ENCODE data around the gene NT5C.

The NT5C gene

DNA sequence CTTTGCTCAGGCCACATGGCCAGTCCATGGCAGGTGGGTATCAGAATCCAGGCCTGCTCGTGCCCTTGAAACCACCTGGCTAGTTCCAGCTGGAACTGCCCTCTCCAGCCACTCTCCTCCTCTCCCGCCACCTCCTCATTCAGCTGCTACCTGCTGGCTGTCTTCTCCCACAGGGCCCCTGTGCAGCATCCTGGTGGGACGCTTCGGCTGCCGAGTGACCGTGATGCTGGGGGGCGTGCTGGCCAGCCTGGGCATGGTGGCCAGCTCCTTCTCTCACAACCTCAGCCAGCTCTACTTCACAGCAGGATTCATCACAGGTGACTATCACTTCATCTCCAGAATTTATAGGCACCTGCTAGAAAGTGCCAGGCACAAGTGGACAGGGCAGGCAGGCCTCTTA, 33.7 kb downstream of the NT5C start:
- TF ChIP-seq GATA1 (IDR thresholded peaks at IDR 0.05; ENCODE audit: low read depth, low read length) = no peak
- TF ChIP-seq POLR2A (IDR thresholded peaks at IDR 0.05; ENCODE audit: low read length) = no peak
- DNase-seq = no peak

DNA sequence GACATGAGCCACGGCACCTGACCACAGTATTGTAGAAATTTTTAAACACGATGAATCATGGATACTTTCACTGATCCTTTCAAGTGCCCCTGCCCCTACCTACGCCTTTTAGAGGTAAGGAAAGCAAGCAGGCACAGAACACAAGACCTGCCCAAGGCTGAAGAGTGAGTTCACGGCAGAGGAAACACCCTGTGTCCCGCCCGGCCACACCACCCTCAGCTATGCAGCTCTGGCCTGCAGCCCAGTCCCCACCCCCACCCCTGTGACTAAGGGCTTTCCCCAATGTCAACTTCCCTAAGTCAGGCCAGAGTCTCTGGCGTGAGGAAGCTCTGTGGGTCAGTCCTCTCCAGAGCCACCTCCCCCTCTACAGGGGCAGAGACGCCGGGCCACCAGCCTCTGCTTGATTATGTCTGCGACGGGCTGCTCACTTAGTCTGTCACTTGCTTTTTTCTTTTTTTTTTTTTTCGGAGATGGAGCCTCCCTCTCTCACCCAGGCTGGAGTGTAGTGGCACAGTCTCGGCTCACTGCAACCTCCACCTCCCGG, 35.4 kb downstream of the NT5C start:
- TF ChIP-seq POLR2A (IDR thresholded peaks at IDR 0.05; ENCODE audit: low read length) (peak; percentile 31), GATA1 (IDR thresholded peaks at IDR 0.05; ENCODE audit: low read depth, low read length) (no peak)
- peak; percentile 93 to 95 for DNase-seq

DNA sequence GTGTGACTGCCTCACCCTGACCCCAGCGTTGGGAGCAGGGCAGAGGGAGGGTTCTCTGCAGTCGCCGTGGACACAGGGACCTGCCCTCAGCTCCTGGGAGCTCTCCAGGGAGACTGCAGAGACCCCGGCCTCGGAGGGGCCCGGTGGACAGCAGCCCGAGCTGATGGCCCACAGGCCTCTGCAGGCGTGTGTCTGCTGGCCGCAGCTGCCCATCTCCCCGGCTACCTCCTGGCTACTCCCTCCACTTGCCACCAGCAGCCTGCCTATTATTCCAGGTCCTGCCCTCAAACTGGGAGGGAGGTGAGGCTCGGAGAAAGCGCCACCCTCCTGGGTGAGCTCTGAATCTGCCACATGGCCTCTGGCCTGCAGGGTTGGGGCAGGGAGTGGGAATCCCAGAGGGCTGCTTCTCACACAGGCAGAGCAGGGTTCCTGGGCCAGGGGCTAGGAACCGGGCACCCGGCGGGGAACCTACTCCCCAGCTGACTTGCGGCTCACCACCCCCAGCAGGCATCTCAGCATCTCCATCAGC, 36.6 kb downstream of the NT5C start:
- no peak for DNase-seq
- TF ChIP-seq GATA1 (IDR thresholded peaks at IDR 0.05; ENCODE audit: low read depth, low read length) (no peak), POLR2A (IDR thresholded peaks at IDR 0.05; ENCODE audit: low read length) (no peak)

- TF ChIP-seq GATA1 (IDR thresholded peaks at IDR 0.05; ENCODE audit: low read depth, low read length) (no peak), POLR2A (IDR thresholded peaks at IDR 0.05; ENCODE audit: low read length) (no peak)
- no peak for DNase-seq
Measured at GRCh38 chr17:75093548-75094158, 37.9 kb downstream of the NT5C start.

DNA sequence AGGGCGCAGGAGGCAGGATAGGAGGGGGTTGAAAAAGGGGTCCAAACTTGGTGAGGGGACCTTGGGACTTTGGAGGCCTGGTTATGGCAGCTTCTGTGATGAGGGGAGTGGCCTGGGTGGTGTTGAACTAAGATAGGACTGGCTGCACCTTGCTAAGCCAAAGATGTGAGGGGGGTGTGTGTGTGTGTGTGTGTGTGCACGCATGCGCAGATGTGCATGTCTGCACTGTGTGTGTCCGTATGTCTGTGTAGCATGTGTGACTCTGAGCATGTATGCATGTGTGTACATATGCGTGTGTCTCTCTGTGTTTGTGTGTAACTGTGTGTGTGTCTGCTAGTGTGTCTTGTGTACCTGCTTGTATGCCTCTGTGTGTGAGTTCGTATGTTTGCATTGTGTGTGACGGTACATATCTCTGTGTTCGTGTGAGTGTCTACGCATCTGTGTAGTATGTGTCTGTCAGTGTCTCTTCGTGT, 39.7 kb downstream of the NT5C start:
- TF ChIP-seq POLR2A (IDR thresholded peaks at IDR 0.05; ENCODE audit: low read length) (no peak), GATA1 (IDR thresholded peaks at IDR 0.05; ENCODE audit: low read depth, low read length) (no peak)
- DNase-seq = peak; percentile 60 to 78

DNA sequence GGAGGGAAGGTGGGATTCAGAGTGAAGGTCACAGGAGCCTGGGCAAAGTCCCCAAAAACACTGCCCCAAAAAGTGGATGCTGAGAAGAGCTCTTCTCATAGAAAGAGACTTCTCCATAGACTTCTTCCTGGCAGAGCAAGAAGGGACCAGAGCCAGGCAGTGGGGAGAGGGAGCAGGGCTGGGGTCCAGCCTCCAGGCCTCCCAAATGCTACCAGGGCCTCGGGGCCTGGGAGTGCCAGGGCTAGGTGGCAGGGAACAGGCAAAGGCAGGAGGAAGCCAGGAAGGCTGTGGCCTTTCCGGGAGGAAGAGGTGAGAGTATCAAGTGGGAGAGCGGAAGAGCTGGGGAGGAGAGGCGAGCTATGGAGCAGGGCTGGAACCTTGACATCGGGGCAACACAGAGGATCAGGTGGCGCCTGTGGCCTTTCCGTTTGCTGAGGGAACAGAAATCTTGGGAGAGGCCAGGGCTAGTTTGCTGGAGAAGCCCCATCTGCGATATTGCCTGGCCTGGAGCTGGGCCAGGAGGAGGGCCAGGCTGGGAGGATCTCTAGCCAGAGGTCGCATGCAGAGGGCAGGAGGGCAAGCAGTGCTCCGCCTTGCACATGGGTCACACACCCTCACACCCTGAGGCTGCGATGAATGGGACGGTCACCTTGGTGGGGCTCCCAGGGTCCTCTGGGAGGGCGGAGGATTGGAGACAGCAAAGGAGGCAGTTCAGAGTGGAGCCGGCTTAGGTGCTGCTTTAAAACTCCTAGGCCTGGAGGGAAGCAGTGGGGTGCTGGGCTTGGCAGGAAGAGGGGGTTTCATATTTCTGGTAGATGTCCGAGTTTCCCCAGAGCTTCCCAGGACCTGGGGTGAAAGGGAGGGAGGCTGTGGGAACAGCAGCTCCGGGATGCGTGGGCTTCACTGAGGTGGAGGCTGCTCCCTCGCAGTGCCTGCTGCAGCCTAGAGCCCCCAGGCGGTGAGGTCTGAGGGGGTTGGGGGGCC, 40.4 kb downstream of the NT5C start:
- peak; percentile 44 to 51 for DNase-seq
- TF ChIP-seq GATA1 (IDR thresholded peaks at IDR 0.05; ENCODE audit: low read depth, low read length) (no peak), POLR2A (IDR thresholded peaks at IDR 0.05; ENCODE audit: low read length) (no peak)

DNA sequence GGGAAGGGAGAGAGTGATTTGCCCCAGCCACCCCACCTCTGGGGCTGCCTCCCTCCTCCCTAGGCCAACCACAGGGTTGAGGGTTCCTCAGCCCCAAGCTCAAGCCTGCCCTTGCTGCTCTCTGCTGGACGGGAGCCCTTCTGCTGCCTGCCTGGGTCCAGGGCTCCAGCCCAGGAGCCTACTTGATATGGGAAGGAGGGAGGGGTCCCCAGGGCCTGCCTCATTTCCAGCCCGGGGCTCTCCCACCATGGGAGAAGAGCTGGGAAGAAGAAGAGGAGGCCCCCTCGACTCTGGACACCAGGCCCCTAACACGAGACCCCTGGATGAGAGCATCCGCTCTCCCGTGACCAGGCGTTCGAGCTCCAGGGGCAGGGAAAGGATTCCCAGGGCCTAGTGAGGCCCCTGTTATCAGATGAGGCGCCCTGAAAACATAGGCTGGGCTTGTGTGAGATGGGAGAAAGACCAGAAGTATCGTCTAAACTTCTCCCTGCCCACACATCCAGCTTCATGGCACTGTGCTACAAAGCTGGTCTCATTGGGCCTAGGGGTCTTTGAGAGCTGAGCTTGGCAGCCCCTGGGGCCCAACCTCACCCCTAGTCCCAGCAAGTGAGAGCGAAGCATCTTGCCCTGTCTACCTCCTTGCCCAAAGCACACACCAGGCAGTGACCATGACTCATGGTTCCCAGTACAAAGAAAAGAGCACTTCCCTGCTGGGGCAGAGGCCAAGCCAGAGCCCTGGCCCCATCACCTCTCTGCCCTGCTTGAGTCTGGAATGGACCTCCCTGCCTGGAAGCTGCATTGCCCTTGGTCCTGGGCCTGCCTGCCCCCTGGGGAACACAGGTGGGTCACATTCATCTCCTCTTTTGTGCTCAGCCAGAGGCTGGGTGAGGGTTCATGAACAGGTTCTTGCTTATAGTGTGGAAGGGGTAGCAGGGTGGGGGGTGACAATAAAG, 42.8 kb downstream of the NT5C start:
- TF ChIP-seq GATA1 (IDR thresholded peaks at IDR 0.05; ENCODE audit: low read depth, low read length) (no peak), POLR2A (IDR thresholded peaks at IDR 0.05; ENCODE audit: low read length) (no peak)
- DNase-seq = peak in 1 of 2 experiments; percentile 42

DNA sequence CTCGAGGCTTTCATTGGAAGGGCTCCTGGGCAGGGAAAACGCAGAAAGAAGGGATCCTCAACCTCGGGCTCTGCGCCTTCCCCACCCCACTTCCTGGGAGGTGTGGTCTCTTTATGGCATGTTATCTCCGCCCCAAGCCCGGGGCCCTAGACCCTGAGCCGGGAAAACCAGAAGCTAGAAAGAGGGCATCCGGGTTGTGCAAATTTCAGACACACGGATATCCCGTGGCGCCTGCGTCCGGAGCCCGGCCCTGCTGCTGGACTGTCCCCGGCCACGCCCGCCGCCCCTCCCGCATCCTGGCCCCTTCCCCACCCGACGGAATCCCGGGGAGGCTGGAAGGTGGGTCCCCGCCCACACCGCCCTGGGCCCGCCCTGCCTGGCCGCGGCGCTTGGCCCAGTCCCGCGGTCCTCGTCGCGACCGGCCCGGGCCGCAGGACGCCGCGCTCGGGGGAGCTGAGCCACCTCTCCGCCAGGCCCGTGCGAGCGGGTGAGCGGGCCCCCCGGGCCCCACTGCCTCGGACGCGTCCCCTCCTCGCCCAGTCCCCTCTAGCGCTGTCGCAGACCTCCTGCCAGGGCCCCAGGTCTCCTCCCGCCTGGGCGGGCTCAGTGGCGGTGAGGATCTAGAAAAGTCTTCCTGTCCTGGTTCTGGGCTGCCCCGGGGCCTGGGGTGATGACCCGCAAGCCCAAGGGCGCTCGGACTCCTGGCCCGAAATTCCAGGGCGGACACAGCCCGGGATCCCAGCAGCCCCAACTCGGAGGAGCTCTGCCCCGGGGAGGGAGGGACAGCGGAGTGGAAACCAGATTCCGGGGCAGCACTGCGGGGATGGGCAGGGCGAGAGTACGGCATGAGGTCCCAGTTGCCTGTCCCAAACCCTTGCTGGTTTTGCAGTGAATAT, 43.7 kb downstream of the NT5C start, which contains the start of gene SLC16A5:
SLC16A5 (plus strand) TSS at position 397 of the 896 bp plus-strand sequence. CDS start 5,683 bp downstream, outside the sequence.
- TF ChIP-seq POLR2A (IDR thresholded peaks at IDR 0.05; ENCODE audit: low read length) (peak; percentile 16), GATA1 (IDR thresholded peaks at IDR 0.05; ENCODE audit: low read depth, low read length) (no peak)
- DNase-seq = peak; percentile 37 to 54

GRCh38 chr17:75087182-75087557, 44.4 kb downstream of the NT5C start:
- no peak for DNase-seq
- TF ChIP-seq POLR2A (IDR thresholded peaks at IDR 0.05; ENCODE audit: low read length) (no peak), GATA1 (IDR thresholded peaks at IDR 0.05; ENCODE audit: low read depth, low read length) (no peak)

- DNase-seq = no peak
- TF ChIP-seq POLR2A (IDR thresholded peaks at IDR 0.05; ENCODE audit: low read length) (no peak), GATA1 (IDR thresholded peaks at IDR 0.05; ENCODE audit: low read depth, low read length) (no peak)
Measured at GRCh38 chr17:75086496-75087181, 44.9 kb downstream of the NT5C start.

- DNase-seq = no peak
- TF ChIP-seq POLR2A (IDR thresholded peaks at IDR 0.05; ENCODE audit: low read length) (no peak), GATA1 (IDR thresholded peaks at IDR 0.05; ENCODE audit: low read depth, low read length) (no peak)
Measured at GRCh38 chr17:75084039-75084660, 47.4 kb downstream of the NT5C start.

Data from erythroblast (primary cell).